ENCODE measurements around the gene CSHL1. TPM values are rescaled to one million over a fixed set of nuclear protein-coding genes. Genes with fewer than 3 reads are reported as not detected.

CSHL1 gene
- not detected for total RNA-seq
- not detected for polyA plus RNA-seq

- H3K9me3 Mint-ChIP-seq: no peaks in the 10 kb centered on the region
- no peak within 1 kb of the TSS for H3K27ac ChIP-seq (ENCODE audit: insufficient read depth, low read length, poor library complexity, severe bottlenecking)
- no peak for ATAC-seq (ENCODE audit: low read depth in 2 of 2)
- H3K4me1 ChIP-seq (ENCODE audit: control insufficient read depth, insufficient read depth, low read length, poor library complexity, severe bottlenecking): no peaks in the 10 kb centered on the region
- peaks cover 8% of the 10 kb centered on the region for H3K27me3 Mint-ChIP-seq
- H3K9me3 ChIP-seq (ENCODE audit: control insufficient read depth in 2 of 2, low read length in 2 of 2): no peaks in the 10 kb centered on the region
- no peak within 1 kb of the TSS for H3K27ac Mint-ChIP-seq
- H3K4me1 Mint-ChIP-seq: peaks cover 0 to 2% (median under 1%) of the 10 kb centered on the region in 4 donors
- no peak within 1 kb of the TSS for H3K4me3 ChIP-seq (ENCODE audit: low read depth, low read length)
- H3K27me3 ChIP-seq (ENCODE audit: control insufficient read depth, insufficient read depth, low read length): no peaks in the 10 kb centered on the region
- DNase-seq: no peak
- H3K4me3 Mint-ChIP-seq: no peak within 1 kb of the TSS
- H3K36me3 Mint-ChIP-seq: no peaks in the 10 kb centered on the region
- no peaks in the 10 kb centered on the region for H3K36me3 ChIP-seq (ENCODE audit: control insufficient read depth, insufficient read depth, low read length)
Observed at GRCh38 chr17:63911041-63911635, at the start of gene CSHL1. Gene CSHL1 (minus strand): TSS chr17:63911258. CDS start chr17:63911196, 62 bp downstream.

- no peaks in the 10 kb centered on the region for H3K36me3 Mint-ChIP-seq
Observed at GRCh38 chr17:63960430-63960829, 49.4 kb upstream of the CSHL1 start.

GRCh38 chr17:63960006-63960405, 48.9 kb upstream of the CSHL1 start:
- ATAC-seq (ENCODE audit: low read depth in 2 of 2) (no peak), DNase-seq (no peak)
- Mint-ChIP-seq H3K27ac (no peak overlapping the region), H3K27me3 (no peaks in the 10 kb centered on the region), H3K4me3 (no peak overlapping the region), H3K36me3 (no peaks in the 10 kb centered on the region), H3K9me3 (no peaks in the 10 kb centered on the region), H3K4me1 (peaks cover 0 to 16% (median 1%) of the 10 kb centered on the region in 4 donors)
- H3K9me3 ChIP-seq (ENCODE audit: control insufficient read depth in 2 of 2, low read length in 2 of 2): no peaks in the 10 kb centered on the region
- no peaks in the 10 kb centered on the region for H3K27me3 ChIP-seq (ENCODE audit: control insufficient read depth, insufficient read depth, low read length)
- H3K4me3 ChIP-seq (ENCODE audit: low read depth, low read length): no peak overlapping the region
- peaks cover 4% of the 10 kb centered on the region for H3K4me1 ChIP-seq (ENCODE audit: control insufficient read depth, insufficient read depth, low read length, poor library complexity, severe bottlenecking)
- no peaks in the 10 kb centered on the region for H3K36me3 ChIP-seq (ENCODE audit: control insufficient read depth, insufficient read depth, low read length)
- H3K27ac ChIP-seq (ENCODE audit: insufficient read depth, low read length, poor library complexity, severe bottlenecking): no peak overlapping the region

More at GRCh38 chr17:63960430-63960829, 49.4 kb upstream of the CSHL1 start:
- Mint-ChIP-seq H3K27ac (no peak overlapping the region), H3K4me3 (no peak overlapping the region), H3K27me3 (no peaks in the 10 kb centered on the region), H3K4me1 (peaks cover 0 to 14% (median 1%) of the 10 kb centered on the region in 4 donors), H3K9me3 (no peaks in the 10 kb centered on the region)
- no peak for DNase-seq
- ATAC-seq (ENCODE audit: low read depth in 2 of 2): no peak
- H3K27ac ChIP-seq (ENCODE audit: insufficient read depth, low read length, poor library complexity, severe bottlenecking): no peak overlapping the region
- H3K36me3 ChIP-seq (ENCODE audit: control insufficient read depth, insufficient read depth, low read length): no peaks in the 10 kb centered on the region
- H3K4me3 ChIP-seq (ENCODE audit: low read depth, low read length): no peak overlapping the region
- H3K4me1 ChIP-seq (ENCODE audit: control insufficient read depth, insufficient read depth, low read length, poor library complexity, severe bottlenecking): peaks cover 4% of the 10 kb centered on the region
- no peaks in the 10 kb centered on the region for H3K9me3 ChIP-seq (ENCODE audit: control insufficient read depth in 2 of 2, low read length in 2 of 2)
- no peaks in the 10 kb centered on the region for H3K27me3 ChIP-seq (ENCODE audit: control insufficient read depth, insufficient read depth, low read length)

- H3K9me3 Mint-ChIP-seq: no peaks in the 10 kb centered on the region
- no peak overlapping the region for H3K4me3 ChIP-seq (ENCODE audit: low read depth, low read length)
- H3K27me3 ChIP-seq (ENCODE audit: control insufficient read depth, insufficient read depth, low read length): no peaks in the 10 kb centered on the region
- peaks cover 6% of the 10 kb centered on the region for H3K27me3 Mint-ChIP-seq
- H3K4me3 Mint-ChIP-seq: no peak overlapping the region
- ATAC-seq (ENCODE audit: low read depth in 2 of 2) (no peak), DNase-seq (no peak)
- H3K27ac ChIP-seq (ENCODE audit: insufficient read depth, low read length, poor library complexity, severe bottlenecking): no peak overlapping the region
- peaks cover 19% of the 10 kb centered on the region for H3K4me1 ChIP-seq (ENCODE audit: control insufficient read depth, insufficient read depth, low read length, poor library complexity, severe bottlenecking)
- peaks cover 0 to 34% (median 11%) of the 10 kb centered on the region in 4 donors for H3K4me1 Mint-ChIP-seq
- peak overlapping the region in 2 of 3 donors; percentile 65 to 94 for H3K27ac Mint-ChIP-seq
- H3K36me3 ChIP-seq (ENCODE audit: control insufficient read depth, insufficient read depth, low read length): no peaks in the 10 kb centered on the region
- no peaks in the 10 kb centered on the region for H3K36me3 Mint-ChIP-seq
- no peaks in the 10 kb centered on the region for H3K9me3 ChIP-seq (ENCODE audit: control insufficient read depth in 2 of 2, low read length in 2 of 2)
Observed at GRCh38 chr17:63956296-63956920, 45.4 kb upstream of the CSHL1 start.

DNA sequence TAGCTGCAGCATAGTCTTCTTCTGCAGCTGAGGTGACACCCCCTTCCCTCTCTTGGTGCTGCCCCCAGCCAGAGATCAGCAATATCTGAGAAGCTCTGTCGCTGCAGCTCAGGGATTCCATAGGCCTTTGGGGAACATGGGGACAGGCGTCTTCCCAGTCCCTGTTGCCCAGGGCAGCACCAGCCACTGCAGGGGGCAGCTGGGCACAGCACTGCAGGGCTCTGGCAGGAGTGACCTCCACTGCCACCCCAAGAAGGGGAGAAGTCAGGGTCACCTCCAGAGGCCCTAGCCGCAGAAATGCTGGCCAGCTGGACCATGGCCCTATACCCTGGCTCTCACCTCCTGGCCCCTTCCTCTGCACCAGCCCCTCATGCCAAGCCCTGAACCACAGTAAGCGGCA, 44.7 kb upstream of the CSHL1 start:
- ATAC-seq (ENCODE audit: low read depth in 2 of 2): no peak
- H3K27ac Mint-ChIP-seq: peak overlapping the region in 2 of 3 donors; percentile 78 to 94
- no peak for DNase-seq
- H3K9me3 ChIP-seq (ENCODE audit: control insufficient read depth in 2 of 2, low read length in 2 of 2): no peaks in the 10 kb centered on the region
- no peak overlapping the region for H3K27ac ChIP-seq (ENCODE audit: insufficient read depth, low read length, poor library complexity, severe bottlenecking)
- peaks cover 0 to 30% (median 11%) of the 10 kb centered on the region in 4 donors for H3K4me1 Mint-ChIP-seq
- H3K9me3 Mint-ChIP-seq: no peaks in the 10 kb centered on the region
- no peaks in the 10 kb centered on the region for H3K36me3 ChIP-seq (ENCODE audit: control insufficient read depth, insufficient read depth, low read length)
- H3K27me3 ChIP-seq (ENCODE audit: control insufficient read depth, insufficient read depth, low read length): no peaks in the 10 kb centered on the region
- peaks cover 6% of the 10 kb centered on the region for H3K27me3 Mint-ChIP-seq
- H3K4me3 Mint-ChIP-seq: no peak overlapping the region
- H3K4me3 ChIP-seq (ENCODE audit: low read depth, low read length): no peak overlapping the region
- H3K36me3 Mint-ChIP-seq: no peaks in the 10 kb centered on the region
- H3K4me1 ChIP-seq (ENCODE audit: control insufficient read depth, insufficient read depth, low read length, poor library complexity, severe bottlenecking): peaks cover 16% of the 10 kb centered on the region

GRCh38 chr17:63955232-63955631, 44.2 kb upstream of the CSHL1 start:
- H3K4me3 ChIP-seq (ENCODE audit: low read depth, low read length): no peak overlapping the region
- Mint-ChIP-seq H3K4me1 (peaks cover 0 to 28% (median 11%) of the 10 kb centered on the region in 4 donors), H3K4me3 (no peak overlapping the region), H3K27ac (peak overlapping the region in 2 of 3 donors; percentile 94 to 95), H3K27me3 (peaks cover 6% of the 10 kb centered on the region), H3K9me3 (no peaks in the 10 kb centered on the region), H3K36me3 (no peaks in the 10 kb centered on the region)
- no peaks in the 10 kb centered on the region for H3K9me3 ChIP-seq (ENCODE audit: control insufficient read depth in 2 of 2, low read length in 2 of 2)
- H3K36me3 ChIP-seq (ENCODE audit: control insufficient read depth, insufficient read depth, low read length): no peaks in the 10 kb centered on the region
- H3K27ac ChIP-seq (ENCODE audit: insufficient read depth, low read length, poor library complexity, severe bottlenecking): peak overlapping the region; percentile 51
- DNase-seq: no peak
- ATAC-seq (ENCODE audit: low read depth in 2 of 2): no peak
- H3K4me1 ChIP-seq (ENCODE audit: control insufficient read depth, insufficient read depth, low read length, poor library complexity, severe bottlenecking): peaks cover 16% of the 10 kb centered on the region
- no peaks in the 10 kb centered on the region for H3K27me3 ChIP-seq (ENCODE audit: control insufficient read depth, insufficient read depth, low read length)

DNA sequence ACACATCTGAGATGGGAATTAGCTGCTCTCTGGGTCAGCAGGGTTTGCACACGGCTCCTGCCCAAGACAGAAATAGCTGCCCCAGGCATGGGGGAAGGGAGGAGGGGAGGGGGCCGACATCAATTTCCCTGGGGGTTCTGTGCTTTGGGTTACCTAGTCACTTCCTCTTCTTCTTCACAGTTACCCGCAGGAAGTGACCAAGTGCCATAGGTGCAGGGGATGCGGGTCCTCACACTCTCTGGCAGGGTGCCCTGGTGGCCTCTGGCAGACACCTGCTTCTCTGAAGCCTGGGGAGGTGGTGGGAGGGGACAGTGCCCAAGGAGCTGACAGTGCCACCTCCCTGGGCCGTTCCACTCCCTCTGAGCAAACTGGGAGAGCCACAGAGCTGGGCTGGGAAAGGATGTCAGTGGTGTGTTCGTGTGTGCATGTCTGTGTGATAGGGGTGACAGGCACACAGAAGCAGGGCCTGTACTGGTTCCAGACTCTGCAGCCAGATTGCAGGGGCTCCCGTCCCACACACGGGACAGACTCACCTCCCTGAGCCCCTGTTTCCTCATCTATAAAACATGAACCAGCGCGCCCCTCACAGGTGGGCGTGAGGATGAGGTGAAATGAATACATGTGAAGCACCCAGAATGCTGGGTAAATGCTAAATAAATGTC, 43.5 kb upstream of the CSHL1 start:
- peaks cover 6% of the 10 kb centered on the region for H3K27me3 Mint-ChIP-seq
- Histone ChIP-seq H3K36me3 (ENCODE audit: control insufficient read depth, insufficient read depth, low read length) (no peaks in the 10 kb centered on the region), H3K27me3 (ENCODE audit: control insufficient read depth, insufficient read depth, low read length) (no peaks in the 10 kb centered on the region), H3K4me3 (ENCODE audit: low read depth, low read length) (no peak overlapping the region), H3K9me3 (ENCODE audit: control insufficient read depth in 2 of 2, low read length in 2 of 2) (no peaks in the 10 kb centered on the region), H3K27ac (ENCODE audit: insufficient read depth, low read length, poor library complexity, severe bottlenecking) (peak overlapping the region; percentile 51), H3K4me1 (ENCODE audit: control insufficient read depth, insufficient read depth, low read length, poor library complexity, severe bottlenecking) (peaks cover 16% of the 10 kb centered on the region)
- H3K9me3 Mint-ChIP-seq: no peaks in the 10 kb centered on the region
- H3K4me1 Mint-ChIP-seq: peaks cover 0 to 28% (median 11%) of the 10 kb centered on the region in 4 donors
- ATAC-seq (ENCODE audit: low read depth in 2 of 2) (peak; percentile 70 to 79), DNase-seq (peak in 2 of 3 donors; percentile 37 to 71)
- no peaks in the 10 kb centered on the region for H3K36me3 Mint-ChIP-seq
- H3K4me3 Mint-ChIP-seq: peak overlapping the region in 2 of 4 donors; percentile 40 to 67
- peak overlapping the region; percentile 94 to 97 (median 95) for H3K27ac Mint-ChIP-seq

Data from CD4-positive, CD25-positive, alpha-beta regulatory T cell (primary cell).